Measurements from ENCODE around the gene TSC2. TPM values are rescaled to one million over a fixed set of nuclear protein-coding genes. Genes with fewer than 3 reads are reported as not detected.
A peak's percentile ranks its signal among the peaks of the same experiment; 100 is the strongest.

Gene TSC2
- polyA plus RNA-seq (ENCODE audit: insufficient read length in 4 of 4) = 100 to 1,000 TPM; 121 to 152 (median 136) TPM

GRCh38 chr16:2047330-2048115, at the start of gene TSC2, which contains the start of gene NTHL1:
TSS of gene TSC2 (plus strand) at chr16:2047985. CDS start at chr16:2048616, 631 bp downstream.
TSS of gene NTHL1 (minus strand) at chr16:2047834. CDS start at chr16:2047823, 11 bp downstream.
- peak; percentile 91 to 96 (median 94) for DNase-seq (ENCODE audit: low read depth in 4 of 4, low spot score in 3 of 4)

- no peak for DNase-seq (ENCODE audit: low read depth in 4 of 4, low spot score in 3 of 4)
Measured at GRCh38 chr16:1998360-1998835, 49.4 kb upstream of the TSC2 start.

- DNase-seq (ENCODE audit: low read depth in 4 of 4, low spot score in 3 of 4) = no peak
Measured at GRCh38 chr16:1998852-1999801, 48.7 kb upstream of the TSC2 start.

GRCh38 chr16:1999866-2000514, 47.8 kb upstream of the TSC2 start:
- no peak for DNase-seq (ENCODE audit: low read depth in 4 of 4, low spot score in 3 of 4)

GRCh38 chr16:2001035-2001434, 46.8 kb upstream of the TSC2 start:
- no peak for DNase-seq (ENCODE audit: low read depth in 4 of 4, low spot score in 3 of 4)

- DNase-seq (ENCODE audit: low read depth in 4 of 4, low spot score in 3 of 4) = no peak
Measured at GRCh38 chr16:2001456-2002355, 46.1 kb upstream of the TSC2 start.

- no peak for DNase-seq (ENCODE audit: low read depth in 4 of 4, low spot score in 3 of 4)
Measured at GRCh38 chr16:2002406-2003230, 45.2 kb upstream of the TSC2 start.

GRCh38 chr16:2003231-2003826, 44.5 kb upstream of the TSC2 start:
- no peak for DNase-seq (ENCODE audit: low read depth in 4 of 4, low spot score in 3 of 4)

GRCh38 chr16:2003827-2004641, 43.8 kb upstream of the TSC2 start:
- DNase-seq (ENCODE audit: low read depth in 4 of 4, low spot score in 3 of 4) = peak in 2 of 4 donors; percentile 73 to 77

GRCh38 chr16:2004795-2005517, 42.8 kb upstream of the TSC2 start:
- DNase-seq (ENCODE audit: low read depth in 4 of 4, low spot score in 3 of 4) = no peak

GRCh38 chr16:2005646-2006045, 42.1 kb upstream of the TSC2 start:
- DNase-seq (ENCODE audit: low read depth in 4 of 4, low spot score in 3 of 4) = no peak

GRCh38 chr16:2006317-2006716, 41.5 kb upstream of the TSC2 start:
- DNase-seq (ENCODE audit: low read depth in 4 of 4, low spot score in 3 of 4) = no peak

- no peak for DNase-seq (ENCODE audit: low read depth in 4 of 4, low spot score in 3 of 4)
Measured at GRCh38 chr16:2007081-2007836, 40.5 kb upstream of the TSC2 start.

GRCh38 chr16:2008009-2008526, 39.7 kb upstream of the TSC2 start:
- DNase-seq (ENCODE audit: low read depth in 4 of 4, low spot score in 3 of 4) = no peak

- DNase-seq (ENCODE audit: low read depth in 4 of 4, low spot score in 3 of 4) = no peak
Measured at GRCh38 chr16:2008631-2009163, 39.1 kb upstream of the TSC2 start.

All from right renal pelvis (tissue), 4 donors.